IMR-90 (cell line): ENCODE measurements around the gene GALNT9. TPM values are rescaled to one million over a fixed set of nuclear protein-coding genes. Genes with fewer than 3 reads are reported as not detected.

Source experiments
- ATAC-seq: fragments of 200-7000 bp; cut with Tn5 transposase; 2 replicates; pipeline ENCODE4 v1.9.1; 2020; ENCODE audit warnings: low read depth, mild to moderate bottlenecking, moderate library complexity
- BruUV-seq: library from RNA; stranded (reverse); fragments of 400-500 nt; replicated peaks from 2 replicates; lab custom pipeline; 2021; lab: Mats Ljungman, UMichigan
- CTCF ChIA-PET: fragments of 300-600 bp; formaldehyde crosslinking; extraction: SDS; loops from one replicate; lab custom pipeline; 2021; ENCODE audit warnings: antibody characterized with exemption; lab: Yijun Ruan, JAX
- POLR2A ChIA-PET: fragments of 300-600 bp; sonication (Branson Sonifier 250); formaldehyde crosslinking; loops from one replicate; lab custom pipeline; 2022; ENCODE audit warnings: antibody characterized with exemption; ENCODE audit not compliant: unreplicated experiment; lab: Charles Lee
- DNase-seq: peaks from one replicate; pipeline ENCODE4 v3.0.0; 2013
- H2AFZ ChIP-seq: replicated peaks from 2 replicates; pipeline ENCODE3; 2013; ENCODE audit warnings: low read length, mild to moderate bottlenecking; ENCODE audit not compliant: poor library complexity
- H2AK5ac ChIP-seq: 2 replicates; pipeline ENCODE4 v1.6.1; 2013; ENCODE audit warnings: low read depth, low read length, inconsistent platforms
- H2AK9ac ChIP-seq: replicated peaks from 2 replicates; pipeline ENCODE3; 2013; ENCODE audit warnings: mild to moderate bottlenecking, low read depth, low read length, moderate library complexity; ENCODE audit not compliant: poor library complexity
- H2BK120ac ChIP-seq: 2 replicates; pipeline ENCODE4 v1.6.1; 2013; ENCODE audit warnings: low read depth, low read length, inconsistent platforms
- H2BK15ac ChIP-seq: 3 replicates; pipeline ENCODE4 v1.6.1; 2013; ENCODE audit warnings: low read depth, low read length, inconsistent platforms
- H2BK20ac ChIP-seq: 2 replicates; pipeline ENCODE4 v1.6.1; 2013; ENCODE audit warnings: low read depth, mild to moderate bottlenecking, inconsistent platforms, low read length, moderate library complexity
- H2BK5ac ChIP-seq: 2 replicates; pipeline ENCODE4 v1.6.1; 2013; ENCODE audit warnings: mild to moderate bottlenecking, low read depth, low read length, inconsistent platforms; ENCODE audit not compliant: poor library complexity, severe bottlenecking
- H3K14ac ChIP-seq: replicated peaks from 2 replicates; pipeline ENCODE4 v1.6.1; 2013; ENCODE audit warnings: low read depth, low read length, inconsistent platforms
- H3K18ac ChIP-seq: 2 replicates; pipeline ENCODE4 v1.6.1; 2013; ENCODE audit warnings: low read depth, low read length, control low read depth
- H3K23ac ChIP-seq: 2 replicates; pipeline ENCODE4 v1.6.1; 2013; ENCODE audit warnings: low read depth, low read length, inconsistent platforms
- H3K27ac ChIP-seq: 2 replicates; pipeline ENCODE4 v1.5.1; 2013; ENCODE audit warnings: mild to moderate bottlenecking, control low read depth, low read length; ENCODE audit not compliant: insufficient read depth
- H3K27me3 ChIP-seq: 2 replicates; pipeline ENCODE4 v1.6.1; 2013; ENCODE audit warnings: low read length; ENCODE audit not compliant: control insufficient read depth, insufficient read depth
- H3K36me3 ChIP-seq: 2 replicates; pipeline ENCODE4 v1.6.1; 2013; ENCODE audit warnings: low read length, mixed read lengths; ENCODE audit not compliant: control insufficient read depth, insufficient read depth
- H3K4ac ChIP-seq: 2 replicates; pipeline ENCODE4 v1.6.1; 2013; ENCODE audit warnings: low read depth, low read length, inconsistent platforms
- H3K4me1 ChIP-seq: 2 replicates; pipeline ENCODE4 v1.6.1; 2013; ENCODE audit warnings: low read length, mixed read lengths; ENCODE audit not compliant: control insufficient read depth, insufficient read depth
- H3K4me2 ChIP-seq: 2 replicates; pipeline ENCODE4 v1.6.1; 2013; ENCODE audit warnings: low read depth, mild to moderate bottlenecking, control low read depth, low read length, moderate library complexity
- H3K4me3 ChIP-seq: 2 replicates; pipeline ENCODE4 v1.5.1; 2013; ENCODE audit warnings: low read depth, mild to moderate bottlenecking, control low read depth, low read length, moderate library complexity; ENCODE audit not compliant: insufficient read depth
- H3K56ac ChIP-seq: 2 replicates; pipeline ENCODE4 v1.6.1; 2013; ENCODE audit warnings: low read length, inconsistent platforms; ENCODE audit not compliant: insufficient read depth; ENCODE audit errors: extremely low read depth
- H3K79me1 ChIP-seq, 2 experiments: 2 replicates each; pipeline ENCODE4 v1.6.1; 2013; ENCODE audit warnings: low read length in 2 of 2, inconsistent platforms in 1 of 2, low read depth in 1 of 2
- H3K9ac ChIP-seq: 2 replicates; pipeline ENCODE4 v1.6.1; 2013; ENCODE audit warnings: low read depth, low read length, control low read depth
- H3K9me1 ChIP-seq: 2 replicates; pipeline ENCODE4 v1.6.1; 2013; ENCODE audit warnings: low read length, inconsistent platforms; ENCODE audit not compliant: insufficient read depth
- H3K9me3 ChIP-seq: 2 replicates; pipeline ENCODE4 v1.6.1; 2013; ENCODE audit warnings: low read length; ENCODE audit not compliant: control insufficient read depth, insufficient read depth
- H4K20me1 ChIP-seq: 2 replicates; pipeline ENCODE4 v1.6.1; 2013; ENCODE audit warnings: low read length, inconsistent platforms; ENCODE audit not compliant: insufficient read depth
- H4K5ac ChIP-seq: 2 replicates; pipeline ENCODE4 v1.6.1; 2013; ENCODE audit warnings: mild to moderate bottlenecking, low read depth, low read length, control low read depth
- H4K8ac ChIP-seq, 2 experiments: 2 replicates each; pipeline ENCODE4 v1.6.1; 2013; ENCODE audit warnings: low read depth in 2 of 2, low read length in 2 of 2, control low read depth in 1 of 2, inconsistent platforms in 1 of 2
- H4K91ac ChIP-seq: 2 replicates; pipeline ENCODE4 v1.6.1; 2013; ENCODE audit warnings: low read depth, low read length, inconsistent platforms; ENCODE audit not compliant: insufficient read depth
- BHLHE40 ChIP-seq: fragments of 150-350 bp; IDR thresholded peaks from 2 replicates; pipeline ENCODE4 v1.6.1; 2016; ENCODE audit warnings: mild to moderate bottlenecking, low read depth, low read length
- CEBPB ChIP-seq: IDR thresholded peaks from 2 replicates; pipeline ENCODE4 v1.6.1; 2012; ENCODE audit warnings: low read depth, low read length, improper control_type of control experiment
- CHD1 ChIP-seq: IDR thresholded peaks from 2 replicates; pipeline ENCODE4 v1.6.1; 2012; ENCODE audit warnings: low read depth, low read length, improper control_type of control experiment
- FOS ChIP-seq: fragments of 150-350 bp; IDR thresholded peaks from 2 replicates; pipeline ENCODE4 v1.6.1; 2016; ENCODE audit warnings: low read depth, low read length
- MAFK ChIP-seq: IDR thresholded peaks from 2 replicates; pipeline ENCODE4 v1.6.1; 2012; ENCODE audit warnings: low read depth, low read length, improper control_type of control experiment
- MAZ ChIP-seq: IDR thresholded peaks from 2 replicates; pipeline ENCODE4 v1.6.1; 2012; ENCODE audit warnings: low read depth, mild to moderate bottlenecking, low read length, improper control_type of control experiment, moderate library complexity, borderline replicate concordance
- MXI1 ChIP-seq: IDR thresholded peaks from 2 replicates; pipeline ENCODE4 v1.6.1; 2012; ENCODE audit warnings: low read depth, mild to moderate bottlenecking, low read length, moderate library complexity, borderline replicate concordance
- NFE2L2 ChIP-seq: fragments of 150-350 bp; IDR thresholded peaks from 2 replicates; pipeline ENCODE4 v1.6.1; 2016; ENCODE audit warnings: low read depth, mild to moderate bottlenecking, low read length
- POLR2A ChIP-seq: IDR thresholded peaks from 2 replicates; pipeline ENCODE4 v1.6.1; 2012; ENCODE audit warnings: mild to moderate bottlenecking, low read depth, low read length
- RAD21 ChIP-seq: IDR thresholded peaks from 2 replicates; pipeline ENCODE4 v1.6.1; 2012; ENCODE audit warnings: low read length, improper control_type of control experiment
- RCOR1 ChIP-seq: IDR thresholded peaks from 2 replicates; pipeline ENCODE4 v1.6.1; 2012; ENCODE audit warnings: mild to moderate bottlenecking, low read length, improper control_type of control experiment; ENCODE audit not compliant: insufficient replicate concordance
- RFX5 ChIP-seq: IDR thresholded peaks from 2 replicates; pipeline ENCODE4 v1.8.0; 2012; ENCODE audit warnings: low read depth, mild to moderate bottlenecking, low read length, moderate library complexity
- SMC3 ChIP-seq: fragments of 150-350 bp; IDR thresholded peaks from 2 replicates; pipeline ENCODE4 v1.6.1; 2016; ENCODE audit warnings: low read depth, mild to moderate bottlenecking, antibody characterized with exemption, low read length, moderate library complexity
- WGBS, 2 experiments: methylation state at CpG; one replicate each; pipeline versions ENCODE4 v1.1.5 to v1.1.7; 2013; ENCODE audit warnings: missing lambda C conversion rate in 2 of 2; ENCODE audit not compliant: insufficient read length in 1 of 2; ENCODE audit errors: extremely low coverage in 2 of 2; 5-methylcytosine and 5-hydroxymethylcytosine counted together
- dilution Hi-C: fragments of 300-500 bp; cut with HindIII; formaldehyde crosslinking; loops from one replicate; pipeline ENCODE4 v1.14.3; 2018; ENCODE audit warnings: low sequenced_read_pairs; ENCODE audit not compliant: unreplicated experiment
- in situ Hi-C: fragments of 300-500 bp; cut with MboI; formaldehyde crosslinking; loops from 3 replicates; pipeline ENCODE4 v1.14.3; 2019; ENCODE audit warnings: low sequenced_read_pairs, inconsistent platforms, mixed read lengths
- intact Hi-C: fragments of 100-400 bp; cut with micrococcal nuclease; formaldehyde crosslinking; loops from 2 replicates; pipeline ENCODE4 v1.10.0; 2022
- polyA plus RNA-seq, 3 experiments: library from polyadenylated mRNA; depleted of rRNA; stranded (reverse); fragments of >200 nt; gene quantifications; 2 replicates each; pipeline ENCODE4 v1.2.3, GENCODE V29; 2012; ENCODE audit warnings: low replicate concordance in 1 of 3
- total RNA-seq: library from RNA; depleted of rRNA; stranded (reverse); fragments of >200 nt; gene quantifications from 2 replicates; pipeline ENCODE4 v1.2.3, GENCODE V29; 2012
- TF ChIP-seq, protein P1 (sequence below): conservative IDR thresholded peaks from 2 replicates; pipeline ENCODE4 v1.5.1; 2012; ENCODE audit warnings: mild to moderate bottlenecking, low read depth, low read length, improper control_type of control experiment
- TF ChIP-seq, protein P2 (sequence below): fragments of 150-350 bp; IDR thresholded peaks from 2 replicates; pipeline ENCODE4 v1.6.1; 2016; ENCODE audit warnings: low read depth, mild to moderate bottlenecking, low read length, moderate library complexity, borderline replicate concordance
- TF ChIP-seq, protein P3 (sequence below): fragments of 150-350 bp; IDR thresholded peaks from 2 replicates; pipeline ENCODE4 v1.6.1; 2017; ENCODE audit warnings: mild to moderate bottlenecking, antibody characterized with exemption, low read length, low read depth

The GALNT9 gene
- total and polyA plus RNA-seq, 2 of the 4 experiments (the other 2 are of a cell fraction), result under 0.01 to 0.12 TPM

DNA sequence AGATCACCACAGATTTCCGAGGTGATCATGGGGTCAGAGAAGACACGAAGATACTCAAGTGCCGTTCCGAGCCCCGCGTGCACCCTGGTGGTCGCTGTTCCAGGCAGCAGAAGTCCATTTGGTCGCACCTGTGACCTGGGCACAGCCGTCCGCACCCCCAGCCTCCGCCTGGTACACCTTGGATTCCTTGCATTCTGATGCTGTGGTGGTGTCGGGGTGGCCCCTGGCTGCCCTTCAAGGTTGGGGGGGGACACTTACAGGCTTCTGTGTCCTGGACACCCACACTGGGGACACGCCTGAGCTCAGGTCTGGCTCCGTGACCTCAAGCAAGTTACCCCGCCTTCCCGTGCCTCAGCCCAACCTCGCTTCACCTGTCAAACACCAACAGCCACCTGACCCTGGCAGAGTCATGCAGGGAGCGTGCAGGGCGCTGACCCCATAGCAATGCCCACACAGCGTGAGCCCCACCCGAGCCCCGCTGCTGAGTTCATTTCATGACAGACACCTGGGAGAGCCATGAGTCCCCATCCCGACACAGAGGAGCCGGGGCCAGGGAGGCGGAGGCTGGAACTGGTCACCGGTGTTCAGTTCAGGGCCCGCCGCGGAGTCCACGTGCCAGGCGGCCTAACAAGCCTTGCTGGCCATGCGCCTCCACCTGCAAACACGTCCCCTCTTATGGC lies 17.9 kb upstream of the GALNT9 start:
- Histone ChIP-seq H2BK15ac (no peak overlapping the region), H3K4ac (no peak overlapping the region), H3K27ac (no peak overlapping the region), H3K9ac (no peak overlapping the region), H3K23ac (no peak overlapping the region), H2AK9ac (no peak overlapping the region), H3K79me1 (no peaks in the 10 kb centered on the region), H4K91ac (no peak overlapping the region), H3K4me3 (no peak overlapping the region), H4K20me1 (no peaks in the 10 kb centered on the region), H3K18ac (no peak overlapping the region), H2AFZ (no peak overlapping the region), H3K14ac (no peak overlapping the region), H3K4me2 (no peak overlapping the region), H3K9me3 (peaks cover 5% of the 10 kb centered on the region), H3K36me3 (no peaks in the 10 kb centered on the region), H2AK5ac (no peak overlapping the region), H3K27me3 (peaks cover 5% of the 10 kb centered on the region; the same call in 1 of the 2 replicates), H2BK120ac (no peak overlapping the region), H4K5ac (no peak overlapping the region), H4K8ac (no peak overlapping the region), H2BK5ac (no peak overlapping the region), H3K4me1 (no peaks in the 10 kb centered on the region), H3K9me1 (no peaks in the 10 kb centered on the region), H3K56ac (no peak overlapping the region), H2BK20ac (no peak overlapping the region)
- in situ Hi-C loops (no loop called here), dilution Hi-C loops (no loop called here), intact Hi-C loops (no loop called here)
- ChIA-PET POLR2A (no interaction called here), CTCF (no interaction called here)
- no TSS peak for BruUV-seq
- WGBS, 2 experiments, result 74% methylated on average over 21 of the region's 33 CpGs; no CpG with 5 or more reads in 1 of the 2 experiments
- no peak for ATAC-seq
- no peak for DNase-seq
- TF ChIP-seq MXI1 (no peak), CHD1 (no peak), NFE2L2 (no peak), RCOR1 (no peak), MAFK (no peak), RFX5 (no peak), SMC3 (no peak), FOS (no peak), RAD21 (no peak), CEBPB (no peak), POLR2A (no peak), BHLHE40 (no peak), MAZ (no peak)
- TF ChIP-seq, protein P1, sequence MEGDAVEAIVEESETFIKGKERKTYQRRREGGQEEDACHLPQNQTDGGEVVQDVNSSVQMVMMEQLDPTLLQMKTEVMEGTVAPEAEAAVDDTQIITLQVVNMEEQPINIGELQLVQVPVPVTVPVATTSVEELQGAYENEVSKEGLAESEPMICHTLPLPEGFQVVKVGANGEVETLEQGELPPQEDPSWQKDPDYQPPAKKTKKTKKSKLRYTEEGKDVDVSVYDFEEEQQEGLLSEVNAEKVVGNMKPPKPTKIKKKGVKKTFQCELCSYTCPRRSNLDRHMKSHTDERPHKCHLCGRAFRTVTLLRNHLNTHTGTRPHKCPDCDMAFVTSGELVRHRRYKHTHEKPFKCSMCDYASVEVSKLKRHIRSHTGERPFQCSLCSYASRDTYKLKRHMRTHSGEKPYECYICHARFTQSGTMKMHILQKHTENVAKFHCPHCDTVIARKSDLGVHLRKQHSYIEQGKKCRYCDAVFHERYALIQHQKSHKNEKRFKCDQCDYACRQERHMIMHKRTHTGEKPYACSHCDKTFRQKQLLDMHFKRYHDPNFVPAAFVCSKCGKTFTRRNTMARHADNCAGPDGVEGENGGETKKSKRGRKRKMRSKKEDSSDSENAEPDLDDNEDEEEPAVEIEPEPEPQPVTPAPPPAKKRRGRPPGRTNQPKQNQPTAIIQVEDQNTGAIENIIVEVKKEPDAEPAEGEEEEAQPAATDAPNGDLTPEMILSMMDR, result no peak
- TF ChIP-seq, protein P2, sequence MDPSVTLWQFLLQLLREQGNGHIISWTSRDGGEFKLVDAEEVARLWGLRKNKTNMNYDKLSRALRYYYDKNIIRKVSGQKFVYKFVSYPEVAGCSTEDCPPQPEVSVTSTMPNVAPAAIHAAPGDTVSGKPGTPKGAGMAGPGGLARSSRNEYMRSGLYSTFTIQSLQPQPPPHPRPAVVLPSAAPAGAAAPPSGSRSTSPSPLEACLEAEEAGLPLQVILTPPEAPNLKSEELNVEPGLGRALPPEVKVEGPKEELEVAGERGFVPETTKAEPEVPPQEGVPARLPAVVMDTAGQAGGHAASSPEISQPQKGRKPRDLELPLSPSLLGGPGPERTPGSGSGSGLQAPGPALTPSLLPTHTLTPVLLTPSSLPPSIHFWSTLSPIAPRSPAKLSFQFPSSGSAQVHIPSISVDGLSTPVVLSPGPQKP, result no peak
- TF ChIP-seq, protein P3, sequence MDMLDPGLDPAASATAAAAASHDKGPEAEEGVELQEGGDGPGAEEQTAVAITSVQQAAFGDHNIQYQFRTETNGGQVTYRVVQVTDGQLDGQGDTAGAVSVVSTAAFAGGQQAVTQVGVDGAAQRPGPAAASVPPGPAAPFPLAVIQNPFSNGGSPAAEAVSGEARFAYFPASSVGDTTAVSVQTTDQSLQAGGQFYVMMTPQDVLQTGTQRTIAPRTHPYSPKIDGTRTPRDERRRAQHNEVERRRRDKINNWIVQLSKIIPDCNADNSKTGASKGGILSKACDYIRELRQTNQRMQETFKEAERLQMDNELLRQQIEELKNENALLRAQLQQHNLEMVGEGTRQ, result no peak
